Ectodermal cell (in vitro differentiated cells): Measurements from ENCODE around the gene IL18R1.

ENCODE experiments used
- H3K27ac ChIP-seq: 2 replicates; pipeline ENCODE4 v1.7.0; 2013; ENCODE audit warnings: mild to moderate bottlenecking, low read depth, low read length; ENCODE audit not compliant: insufficient read depth, poor library complexity, severe bottlenecking
- H3K27me3 ChIP-seq: 2 replicates; pipeline ENCODE4 v1.7.0; 2013; ENCODE audit warnings: mild to moderate bottlenecking, low read length; ENCODE audit not compliant: insufficient read depth, control insufficient read depth, poor library complexity, severe bottlenecking
- H3K36me3 ChIP-seq: one replicate; pipeline ENCODE4 v1.7.0; 2013; ENCODE audit warnings: low read length; ENCODE audit not compliant: control insufficient read depth, insufficient read depth
- H3K4me1 ChIP-seq: one replicate; pipeline ENCODE4 v1.7.0; 2013; ENCODE audit warnings: low read length; ENCODE audit not compliant: control insufficient read depth, insufficient read depth
- H3K4me3 ChIP-seq: 2 replicates; pipeline ENCODE4 v1.7.0; 2013; ENCODE audit warnings: low read depth, low read length, control low read depth; ENCODE audit not compliant: insufficient read depth
- H3K9me3 ChIP-seq: 2 replicates; pipeline ENCODE4 v1.7.0; 2013; ENCODE audit warnings: mild to moderate bottlenecking, low read length, moderate library complexity; ENCODE audit not compliant: control insufficient read depth
- WGBS, 2 experiments: methylation state at CpG; one replicate each; pipeline ENCODE4 v1.1.7; 2013; ENCODE audit warnings: missing lambda C conversion rate in 2 of 2; 5-methylcytosine and 5-hydroxymethylcytosine counted together

Gene IL18R1

DNA sequence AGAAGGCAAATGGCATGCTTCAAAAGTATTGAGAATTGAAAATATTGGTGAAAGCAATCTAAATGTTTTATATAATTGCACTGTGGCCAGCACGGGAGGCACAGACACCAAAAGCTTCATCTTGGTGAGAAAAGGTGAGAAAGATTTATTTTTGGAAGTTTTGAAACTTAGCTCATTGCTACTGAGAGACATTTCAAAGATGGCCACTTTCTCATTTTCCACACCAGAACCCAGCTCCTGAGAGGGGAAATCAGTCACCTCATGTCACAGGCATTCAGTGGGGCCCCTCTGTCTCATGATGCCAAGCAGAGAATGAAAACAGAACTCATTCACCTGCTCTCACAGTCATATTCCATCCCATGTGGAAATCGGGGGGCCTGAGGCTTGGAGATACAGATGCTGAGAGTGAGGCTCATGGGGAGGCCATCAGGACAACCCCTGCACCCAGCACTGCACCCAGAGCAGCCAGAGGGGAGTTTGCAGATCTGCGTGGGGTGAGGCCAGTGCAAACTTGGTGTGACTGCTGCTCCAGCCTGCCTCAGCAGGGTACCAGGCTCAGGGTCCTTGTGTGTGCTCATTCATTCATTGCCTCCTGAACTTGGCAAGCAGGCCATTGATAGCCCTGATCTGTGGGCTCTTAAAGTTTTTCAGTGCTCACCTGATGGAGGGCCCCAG lies 31.4 kb downstream of the IL18R1 start:
- H3K4me3 ChIP-seq, result no peak overlapping the region
- no peak overlapping the region for H3K27ac ChIP-seq
- WGBS, 2 experiments, result 85 to 89% methylated on average over 3 of the region's 3 CpGs
- no peaks in the 10 kb centered on the region for H3K4me1 ChIP-seq
- peaks cover 2% of the 10 kb centered on the region for H3K9me3 ChIP-seq
- H3K36me3 ChIP-seq, result no peaks in the 10 kb centered on the region
- no peaks in the 10 kb centered on the region for H3K27me3 ChIP-seq

DNA sequence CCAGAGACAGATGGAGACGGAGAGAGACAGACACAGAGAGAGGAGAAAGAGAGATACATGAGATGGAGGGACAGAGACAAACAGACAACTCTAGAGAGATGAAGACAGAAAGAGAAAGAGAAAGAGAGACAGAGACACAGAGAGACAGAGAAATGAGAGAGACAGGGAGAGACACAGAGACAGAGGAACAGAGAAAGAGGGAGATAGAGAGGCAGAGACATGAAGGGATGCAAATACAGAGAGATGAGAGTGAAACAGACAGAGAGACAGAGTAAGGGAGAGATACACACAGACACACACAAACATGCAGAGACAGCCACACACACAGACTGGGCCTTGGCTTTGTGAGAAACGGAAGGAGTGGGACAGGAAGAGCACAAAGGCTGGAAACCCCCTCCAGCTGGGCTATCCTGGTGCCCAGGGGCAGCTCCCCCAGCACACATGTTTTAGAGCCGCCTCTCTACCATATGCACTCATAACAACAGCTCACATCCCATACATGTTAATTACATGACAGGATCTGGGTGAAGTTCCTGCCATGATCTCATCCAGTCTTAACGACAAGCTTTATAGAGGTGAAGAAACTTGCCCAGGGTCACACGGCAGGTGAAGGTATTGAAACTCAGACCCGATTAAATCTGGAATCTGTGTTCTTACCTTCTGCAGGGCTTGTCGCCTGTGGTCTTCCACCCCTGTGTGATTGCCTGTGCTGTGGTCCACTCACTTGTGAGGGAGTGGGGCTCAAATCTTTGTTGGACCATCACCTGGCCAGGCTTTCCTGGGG lies 32.4 kb downstream of the IL18R1 start:
- WGBS, 2 experiments, result 93 to 96% methylated on average over 7 of the region's 7 CpGs
- Histone ChIP-seq H3K9me3 (peaks cover 2% of the 10 kb centered on the region), H3K27me3 (no peaks in the 10 kb centered on the region), H3K27ac (no peak overlapping the region), H3K4me3 (no peak overlapping the region), H3K4me1 (no peaks in the 10 kb centered on the region), H3K36me3 (no peaks in the 10 kb centered on the region)

DNA sequence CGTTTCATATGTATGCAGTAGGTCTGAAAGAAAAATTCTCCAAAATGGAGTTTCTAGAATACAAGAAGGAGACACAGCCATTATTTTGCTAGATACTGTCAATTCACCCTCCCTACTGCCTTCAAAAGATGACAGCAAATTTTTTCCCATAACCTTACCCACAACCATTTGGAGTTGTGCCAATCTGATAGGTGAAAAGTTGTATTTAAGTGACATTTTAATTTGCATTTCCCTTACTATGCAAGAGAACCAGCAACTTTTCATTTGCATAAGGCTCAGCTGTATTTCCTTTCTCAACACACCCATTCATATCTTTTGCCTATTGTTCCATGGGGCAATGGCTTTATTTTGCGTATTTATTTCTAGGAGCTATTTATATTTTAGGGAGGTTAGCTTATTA lies 36.0 kb downstream of the IL18R1 start:
- WGBS, 2 experiments, result 100% methylated on average over 1 of the region's 2 CpGs
- Histone ChIP-seq H3K36me3 (no peaks in the 10 kb centered on the region), H3K4me1 (no peaks in the 10 kb centered on the region), H3K9me3 (no peaks in the 10 kb centered on the region), H3K27ac (no peak overlapping the region), H3K27me3 (no peaks in the 10 kb centered on the region), H3K4me3 (no peak overlapping the region)

DNA sequence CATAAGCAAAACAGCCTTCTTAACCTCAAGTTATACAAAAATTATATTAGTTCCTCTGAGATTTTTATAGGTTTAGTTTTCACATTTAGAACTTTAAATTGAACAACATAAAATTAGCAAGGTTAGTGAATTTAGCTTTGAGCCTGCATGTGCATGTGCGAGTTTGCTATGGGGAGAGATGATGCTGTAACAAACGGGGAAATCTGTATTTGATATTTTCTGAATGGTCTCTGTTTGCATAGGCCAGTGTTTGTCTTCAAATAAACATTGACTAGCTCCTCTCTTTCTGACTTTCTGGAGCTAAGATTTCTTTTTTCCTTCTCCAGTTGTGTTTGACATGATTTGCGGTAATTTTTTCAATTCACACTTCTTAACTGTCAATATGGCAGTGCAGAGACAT lies 36.5 kb downstream of the IL18R1 start:
- H3K27ac ChIP-seq, result no peak overlapping the region
- no peaks in the 10 kb centered on the region for H3K36me3 ChIP-seq
- no peak overlapping the region for H3K4me3 ChIP-seq
- no peaks in the 10 kb centered on the region for H3K9me3 ChIP-seq
- H3K4me1 ChIP-seq, result peaks cover 2% of the 10 kb centered on the region
- 63 to 67% methylated on average over 3 of the region's 3 CpGs for WGBS, 2 experiments
- H3K27me3 ChIP-seq, result no peaks in the 10 kb centered on the region

DNA sequence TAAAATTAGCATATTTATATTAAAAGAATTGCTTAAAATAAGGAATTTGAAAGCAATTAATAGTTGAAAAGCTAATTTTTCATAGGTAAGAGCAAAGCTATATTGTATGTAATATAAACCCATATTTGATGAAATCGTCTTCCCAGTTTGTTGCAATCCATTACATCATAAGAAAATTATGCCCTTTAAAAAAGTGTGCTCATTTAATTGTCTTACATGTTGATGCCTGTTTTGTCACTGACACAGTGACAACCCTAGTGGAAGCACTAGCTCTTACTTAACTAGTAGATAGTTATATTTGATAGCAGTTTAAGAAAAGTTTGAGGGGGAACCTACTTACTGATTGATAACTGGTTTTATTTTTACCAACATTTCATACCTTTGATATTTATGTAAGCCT lies 37.3 kb downstream of the IL18R1 start:
- Histone ChIP-seq H3K4me1 (peaks cover 5% of the 10 kb centered on the region), H3K4me3 (no peak overlapping the region), H3K36me3 (no peaks in the 10 kb centered on the region), H3K27ac (no peak overlapping the region), H3K27me3 (no peaks in the 10 kb centered on the region), H3K9me3 (no peaks in the 10 kb centered on the region)
- no CpG with 5 or more reads among the region's 1 CpG for WGBS, 2 experiments

DNA sequence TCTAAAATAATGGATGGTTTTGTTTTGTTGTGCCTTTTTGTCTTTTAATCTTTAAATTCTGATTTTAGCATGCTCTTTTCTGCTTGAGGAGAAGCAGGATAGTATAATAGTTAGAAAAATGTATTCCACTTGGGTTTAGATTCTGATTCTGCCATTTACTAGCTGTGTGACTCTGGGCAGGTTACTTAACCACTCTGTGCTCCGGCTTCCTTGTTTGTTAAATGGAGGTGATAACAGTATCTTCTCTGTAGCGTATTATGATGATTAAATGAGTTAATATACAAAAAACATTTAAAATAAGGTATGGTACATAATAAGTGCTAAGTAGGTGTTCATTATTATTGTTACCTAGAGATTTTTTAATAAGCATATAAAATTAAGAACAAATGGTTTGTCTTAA lies 40.4 kb downstream of the IL18R1 start:
- whole genome bisulfite sequencing, 2 experiments, result 88% methylated on average over 1 of the region's 2 CpGs; no CpG with 5 or more reads in 1 of the 2 experiments
- no peak overlapping the region for H3K4me3 ChIP-seq
- no peak overlapping the region for H3K27ac ChIP-seq
- H3K9me3 ChIP-seq, result no peaks in the 10 kb centered on the region
- peaks cover 5% of the 10 kb centered on the region for H3K4me1 ChIP-seq
- H3K36me3 ChIP-seq, result no peaks in the 10 kb centered on the region
- no peaks in the 10 kb centered on the region for H3K27me3 ChIP-seq

DNA sequence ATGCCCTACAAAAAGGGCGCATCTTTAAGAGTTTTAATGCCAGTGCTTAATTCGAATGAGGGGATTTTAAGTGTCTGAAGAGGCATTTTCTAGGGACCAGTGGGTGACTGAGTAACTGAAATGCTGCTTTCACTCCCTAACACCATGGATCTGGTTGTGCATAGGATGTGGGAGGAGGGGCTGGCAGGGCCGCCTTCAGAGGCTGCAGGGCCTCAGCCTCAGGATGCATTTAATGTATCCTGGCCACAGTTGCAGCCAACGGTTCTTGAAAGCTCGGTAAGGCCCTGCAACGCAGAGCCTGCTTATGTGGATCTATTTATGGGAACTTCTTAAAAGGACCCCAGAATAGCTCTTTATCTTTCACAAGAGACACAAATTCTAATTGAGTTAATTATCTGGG lies 41.6 kb downstream of the IL18R1 start:
- Histone ChIP-seq H3K4me3 (no peak overlapping the region), H3K4me1 (peaks cover 5% of the 10 kb centered on the region), H3K9me3 (no peaks in the 10 kb centered on the region), H3K36me3 (no peaks in the 10 kb centered on the region), H3K27me3 (no peaks in the 10 kb centered on the region), H3K27ac (no peak overlapping the region)
- WGBS, 2 experiments, result 80% methylated on average over 6 of the region's 6 CpGs

DNA sequence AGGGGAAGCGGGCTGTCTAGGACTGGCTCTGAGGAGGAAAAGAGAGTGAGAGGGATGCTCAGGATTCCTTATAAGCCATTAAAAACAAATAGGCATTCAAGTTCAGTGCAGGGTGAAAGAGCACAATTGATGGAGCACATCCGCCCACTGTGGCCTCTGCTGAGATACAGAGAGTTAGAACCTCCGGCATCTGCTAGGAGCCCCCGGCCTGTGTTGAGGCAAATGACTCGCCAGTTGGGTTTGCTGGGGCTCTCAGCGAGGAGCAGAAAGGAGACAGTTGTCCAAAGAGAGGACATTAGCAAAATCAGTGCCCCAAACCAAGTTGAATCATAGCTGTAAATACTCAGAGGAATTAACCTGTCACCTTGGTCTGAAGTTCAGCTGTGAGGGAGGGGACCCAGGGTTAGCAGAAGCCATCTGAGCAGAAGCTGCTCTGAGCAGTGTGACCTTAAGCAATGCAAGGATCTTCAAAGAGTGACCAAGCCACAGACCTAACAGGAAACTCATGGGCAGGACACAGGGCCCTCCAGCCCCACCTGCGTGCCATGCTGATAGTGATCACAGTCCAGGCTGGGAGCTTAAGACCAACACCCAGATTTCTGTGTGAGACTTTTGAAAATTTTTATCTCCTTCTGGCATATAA lies 44.0 kb downstream of the IL18R1 start:
- Histone ChIP-seq H3K4me3 (no peak overlapping the region), H3K9me3 (no peaks in the 10 kb centered on the region), H3K4me1 (peaks cover 5% of the 10 kb centered on the region), H3K27me3 (no peaks in the 10 kb centered on the region), H3K27ac (no peak overlapping the region), H3K36me3 (no peaks in the 10 kb centered on the region)
- 91% methylated on average over 7 of the region's 7 CpGs for WGBS, 2 experiments

DNA sequence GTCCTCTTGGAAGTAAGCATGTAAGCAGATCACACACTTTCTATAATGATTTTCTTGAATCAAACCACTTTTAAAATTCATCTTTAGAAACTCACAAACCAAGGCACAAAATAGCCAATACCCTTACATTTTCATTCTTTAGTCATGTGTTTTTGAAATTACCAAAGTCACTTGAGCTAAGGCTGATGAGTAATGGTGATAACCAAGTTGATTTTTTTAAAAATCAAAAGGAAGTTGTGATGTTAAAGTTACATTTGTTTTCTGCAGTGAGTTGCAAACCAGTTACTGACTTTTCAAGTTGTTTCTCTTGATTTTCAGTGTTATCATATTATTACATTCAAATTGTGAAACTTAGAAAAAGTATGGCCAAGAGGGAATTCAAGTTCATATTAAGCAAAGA lies 45.9 kb downstream of the IL18R1 start:
- Histone ChIP-seq H3K9me3 (no peaks in the 10 kb centered on the region), H3K4me3 (no peak overlapping the region), H3K4me1 (peaks cover 5% of the 10 kb centered on the region), H3K36me3 (no peaks in the 10 kb centered on the region), H3K27ac (no peak overlapping the region), H3K27me3 (no peaks in the 10 kb centered on the region)

DNA sequence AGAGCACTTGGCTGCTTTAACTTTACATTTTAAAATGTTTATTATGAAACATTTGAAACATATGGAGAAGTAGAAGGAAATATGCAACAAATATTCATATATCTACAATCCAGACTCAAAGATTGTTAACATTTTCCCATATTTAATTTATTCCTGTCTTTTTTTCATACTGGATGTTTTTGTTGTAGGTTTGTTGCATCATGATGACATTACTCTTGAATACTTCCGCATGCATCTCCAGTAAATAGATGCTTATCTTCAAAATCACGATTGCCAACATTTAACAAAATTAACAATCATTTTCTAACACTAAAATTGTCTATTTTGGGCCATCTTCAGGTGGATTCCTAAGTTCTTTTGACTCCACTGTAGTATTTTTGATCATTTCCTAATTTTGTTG lies 46.3 kb downstream of the IL18R1 start:
- Histone ChIP-seq H3K36me3 (no peaks in the 10 kb centered on the region), H3K4me1 (peaks cover 5% of the 10 kb centered on the region)
- WGBS, 2 experiments, result 90 to 96% methylated on average over 2 of the region's 2 CpGs

More for the DNA sequence above, 46.3 kb downstream of the IL18R1 start:
- Histone ChIP-seq H3K9me3 (no peaks in the 10 kb centered on the region), H3K27me3 (no peaks in the 10 kb centered on the region), H3K27ac (no peak overlapping the region), H3K4me3 (no peak overlapping the region)
